IMR-90 (cell line): ENCODE measurements around the gene ELMOD3. TPM values are rescaled to one million over a fixed set of nuclear protein-coding genes. Genes with fewer than 3 reads are reported as not detected.

Experiments
- microRNA-seq, 2 experiments: library from miRNA; stranded (forward) in 1 of 2; unstranded in 1 of 2; fragments of 10-50 nt in 1 of 2; fragments of <30 nt in 1 of 2; gene quantifications in 1 of 2; microRNA quantifications in 1 of 2; one replicate each; pipeline versions ENCODE3 to v1.1.0; 2013 to 2020; ENCODE audit not compliant: insufficient read depth in 1 of 2, insufficient read length in 1 of 2, unreplicated experiment in 1 of 2
- polyA plus RNA-seq, 3 experiments: library from polyadenylated mRNA; depleted of rRNA; stranded (reverse); fragments of >200 nt; gene quantifications; 2 replicates each; pipeline ENCODE4 v1.2.3, GENCODE V29; 2012; ENCODE audit warnings: low replicate concordance in 1 of 3
- small RNA-seq, 5 experiments: library from RNA; depleted of rRNA; stranded (forward); fragments of <200 nt; gene quantifications; one replicate each; pipeline ENCODE3, GENCODE V24; 2012
- total RNA-seq: library from RNA; depleted of rRNA; stranded (reverse); fragments of >200 nt; gene quantifications from 2 replicates; pipeline ENCODE4 v1.2.3, GENCODE V29; 2012; rRNA removed

ELMOD3 gene
- total and polyA plus RNA-seq, 2 of the 4 experiments (the other 2 are of a cell fraction), result 13.1 to 20.7 TPM

Small RNA genes lying within 50 kb of the gene (microRNA-seq; reads per million reads assigned to microRNA genes)
- gene AC062037.1 (ENCODE audit: insufficient read depth, insufficient read length), result not detected
- not detected for gene AC062037.2 (ENCODE audit: insufficient read depth, insufficient read length)
- not detected for gene RF00019 (ENCODE audit: insufficient read depth, insufficient read length)
- not detected for gene RN7SL113P (ENCODE audit: insufficient read depth, insufficient read length)

Small RNA genes lying within 50 kb of the gene (small RNA-seq; reads per million reads assigned to genes)
- 0 reads per million in 5 experiments for gene AC062037.1
- gene AC062037.2, result 0 reads per million in 5 experiments
- 0 reads per million in 5 experiments for gene RF00019
- gene RN7SL113P, result 0 reads per million in 5 experiments

Other genes with a start within 250 kb of the ELMOD3 start
- 0.72 and 1.1 TPM in 2 replicates for gene TCF7L1, start 221.4 kb upstream of the ELMOD3 start, total RNA-seq
- gene TCF7L1, start 221.4 kb upstream of the ELMOD3 start, polyA plus RNA-seq (2012; rRNA removed), result 9.5 and 11.1 TPM in 2 replicates
- 57.7 and 61.7 TPM in 2 replicates for gene TGOLN2, start 26.8 kb upstream of the ELMOD3 start, total RNA-seq
- gene TGOLN2, start 26.8 kb upstream of the ELMOD3 start, polyA plus RNA-seq (2012; rRNA removed), result 92.3 and 94.2 TPM in 2 replicates
- gene RETSAT, start 241 bp upstream of the ELMOD3 start, total RNA-seq, result 25.0 and 32.3 TPM in 2 replicates
- gene RETSAT, start 241 bp upstream of the ELMOD3 start, polyA plus RNA-seq (2012; rRNA removed), result 22.8 and 25.6 TPM in 2 replicates
- gene CAPG, start 55.6 kb downstream of the ELMOD3 start, total RNA-seq, result 53.3 and 79.9 TPM in 2 replicates
- 98.3 and 122 TPM in 2 replicates for gene CAPG, start 55.6 kb downstream of the ELMOD3 start, polyA plus RNA-seq (2012; rRNA removed)
- 0.36 TPM in 1 of 2 replicates, not detected in the other for gene SH2D6, start 63.9 kb downstream of the ELMOD3 start, total RNA-seq
- 0.32 and 0.37 TPM in 2 replicates for gene SH2D6, start 63.9 kb downstream of the ELMOD3 start, polyA plus RNA-seq (2012; rRNA removed)
- gene MAT2A, start 184.4 kb downstream of the ELMOD3 start, total RNA-seq, result 94.1 and 98.9 TPM in 2 replicates
- 158 and 223 TPM in 2 replicates for gene MAT2A, start 184.4 kb downstream of the ELMOD3 start, polyA plus RNA-seq (2012; rRNA removed)
- gene GGCX, start 206.7 kb downstream of the ELMOD3 start, total RNA-seq, result 31.9 and 35.0 TPM in 2 replicates
- 37.0 and 39.4 TPM in 2 replicates for gene GGCX, start 206.7 kb downstream of the ELMOD3 start, polyA plus RNA-seq (2012; rRNA removed)
- gene VAMP8, start 222.8 kb downstream of the ELMOD3 start, total RNA-seq, result 0.83 and 0.90 TPM in 2 replicates
- gene VAMP8, start 222.8 kb downstream of the ELMOD3 start, polyA plus RNA-seq (2012; rRNA removed), result 1.7 and 1.9 TPM in 2 replicates
- gene VAMP5, start 229.7 kb downstream of the ELMOD3 start, total RNA-seq, result 13.8 and 27.8 TPM in 2 replicates
- gene VAMP5, start 229.7 kb downstream of the ELMOD3 start, polyA plus RNA-seq (2012; rRNA removed), result 103 and 121 TPM in 2 replicates
- 326 and 498 TPM in 2 replicates for gene RNF181, start 241.0 kb downstream of the ELMOD3 start, total RNA-seq
- 438 and 481 TPM in 2 replicates for gene RNF181, start 241.0 kb downstream of the ELMOD3 start, polyA plus RNA-seq (2012; rRNA removed)
- 4.7 and 4.8 TPM in 2 replicates for gene TMEM150A, start 247.9 kb downstream of the ELMOD3 start, total RNA-seq
- 16.3 and 19.1 TPM in 2 replicates for gene TMEM150A, start 247.9 kb downstream of the ELMOD3 start, polyA plus RNA-seq (2012; rRNA removed)